Measurements from ENCODE around the gene GBF1. TPM values are rescaled to one million over a fixed set of nuclear protein-coding genes. Genes with fewer than 3 reads are reported as not detected.

GBF1 gene
- total RNA-seq, 1 experiment from 2014 or later = 15.3 TPM

GRCh38 chr10:102399217-102400021 is 154.1 kb downstream of the GBF1 start:
- peak; percentile 85 for DNase-seq (ENCODE audit: low spot score)
- in situ Hi-C loops (cut with HindIII; ENCODE audit: low sequenced_read_pairs) = no loop called here

DNA sequence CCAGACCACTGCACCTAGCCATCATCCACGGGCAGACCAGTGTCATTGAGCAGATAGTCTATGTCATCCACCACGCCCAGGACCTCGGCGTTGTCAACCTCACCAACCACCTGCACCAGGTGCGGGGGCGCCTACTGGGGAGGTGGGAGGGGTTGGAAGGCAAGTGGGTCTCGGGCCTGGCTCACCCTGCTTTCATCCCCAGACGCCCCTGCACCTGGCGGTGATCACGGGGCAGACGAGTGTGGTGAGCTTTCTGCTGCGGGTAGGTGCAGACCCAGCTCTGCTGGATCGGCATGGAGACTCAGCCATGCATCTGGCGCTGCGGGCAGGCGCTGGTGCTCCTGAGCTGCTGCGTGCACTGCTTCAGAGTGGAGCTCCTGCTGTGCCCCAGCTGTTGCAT is 154.7 kb downstream of the GBF1 start:
- in situ Hi-C loops (cut with HindIII; ENCODE audit: low sequenced_read_pairs) = no loop called here
- DNase-seq (ENCODE audit: low spot score) = no peak

- DNase-seq (ENCODE audit: low spot score) = no peak
- in situ Hi-C loops (cut with HindIII; ENCODE audit: low sequenced_read_pairs) = no loop called here
These were observed 155.4 kb downstream of the GBF1 start for GRCh38 chr10:102400598-102401341.

- in situ Hi-C loops (cut with HindIII; ENCODE audit: low sequenced_read_pairs) = no loop called here
- DNase-seq (ENCODE audit: low spot score) = no peak
These were observed 156.0 kb downstream of the GBF1 start for GRCh38 chr10:102401342-102401654.

GRCh38 chr10:102401735-102402511 is 156.6 kb downstream of the GBF1 start:
- DNase-seq (ENCODE audit: low spot score) = no peak
- in situ Hi-C loops (cut with HindIII; ENCODE audit: low sequenced_read_pairs) = no loop called here

GRCh38 chr10:102402512-102402896 is 157.2 kb downstream of the GBF1 start:
- in situ Hi-C loops (cut with HindIII; ENCODE audit: low sequenced_read_pairs) = no loop called here
- no peak for DNase-seq (ENCODE audit: low spot score)

- in situ Hi-C loops (cut with HindIII; ENCODE audit: low sequenced_read_pairs) = no loop called here
- no peak for DNase-seq (ENCODE audit: low spot score)
These were observed 157.8 kb downstream of the GBF1 start for GRCh38 chr10:102403115-102403514.

DNA sequence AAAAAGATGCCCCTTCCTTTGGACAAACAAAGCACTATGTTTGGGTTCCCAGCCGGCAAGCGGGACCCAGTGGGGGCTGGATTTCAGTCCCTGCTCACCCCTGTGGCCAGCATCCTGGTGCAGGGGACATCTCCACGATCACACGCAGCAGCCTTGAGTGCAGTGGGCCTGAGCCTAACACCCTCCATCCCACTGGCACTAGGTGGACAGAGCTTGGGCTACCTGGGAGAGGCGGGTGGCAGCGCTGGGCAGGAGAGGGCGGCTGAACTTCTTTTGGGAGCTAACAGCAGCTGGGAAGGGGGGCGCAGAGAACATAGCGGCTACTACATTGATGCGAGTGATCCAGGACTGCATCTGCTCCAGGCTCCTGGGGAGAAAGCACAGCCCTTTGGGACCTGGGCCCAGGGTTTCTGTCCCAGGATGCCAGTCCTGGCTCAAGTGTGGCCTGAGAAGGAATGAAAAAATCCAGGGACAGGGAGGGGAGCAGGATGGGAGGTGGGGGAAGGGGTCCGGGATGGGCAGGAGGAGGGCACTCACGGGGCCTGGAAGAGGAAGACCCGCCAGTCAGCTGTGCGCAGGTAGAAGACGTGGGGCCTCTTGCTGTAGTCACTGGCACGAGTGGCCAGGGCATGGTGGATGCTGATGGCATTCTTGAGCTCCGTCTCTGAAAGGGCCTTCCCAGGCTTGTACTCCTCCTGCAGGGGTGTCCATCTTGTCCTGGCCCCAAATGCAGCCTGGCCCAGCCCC is 159.2 kb downstream of the GBF1 start:
- in situ Hi-C loops (cut with HindIII; ENCODE audit: low sequenced_read_pairs) = no loop called here
- no peak for DNase-seq (ENCODE audit: low spot score)

- in situ Hi-C loops (cut with HindIII; ENCODE audit: low sequenced_read_pairs) = no loop called here
- DNase-seq (ENCODE audit: low spot score) = no peak
These were observed 159.8 kb downstream of the GBF1 start for GRCh38 chr10:102405108-102405571.

GRCh38 chr10:102405632-102406031 is 160.3 kb downstream of the GBF1 start:
- DNase-seq (ENCODE audit: low spot score) = no peak
- in situ Hi-C loops (cut with HindIII; ENCODE audit: low sequenced_read_pairs) = no loop called here

DNA sequence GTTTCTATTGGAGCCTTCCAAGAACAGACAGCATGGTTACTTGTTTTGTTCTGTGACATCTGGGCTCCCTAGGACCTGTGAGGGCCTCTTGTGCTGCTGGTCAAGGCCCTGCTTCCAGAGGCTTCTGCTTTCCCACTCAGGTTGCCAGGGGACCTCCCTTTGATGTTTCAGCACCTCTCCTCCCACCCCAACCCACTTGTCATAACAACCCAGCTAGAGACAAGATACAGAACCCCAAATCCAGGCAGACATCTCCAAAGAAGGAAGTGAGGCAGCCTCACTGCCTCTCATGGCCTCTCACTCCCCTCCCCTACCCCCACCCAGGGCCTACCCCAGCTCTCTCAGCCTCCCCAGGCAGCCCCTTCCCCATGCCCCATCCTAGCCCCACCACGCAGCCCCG is 161.5 kb downstream of the GBF1 start:
- in situ Hi-C loops (cut with HindIII; ENCODE audit: low sequenced_read_pairs) = no loop called here
- DNase-seq (ENCODE audit: low spot score) = no peak

- DNase-seq (ENCODE audit: low spot score) = no peak
- in situ Hi-C loops (cut with HindIII; ENCODE audit: low sequenced_read_pairs) = no loop called here
These were observed 162.2 kb downstream of the GBF1 start for GRCh38 chr10:102407425-102408130.

GRCh38 chr10:102408131-102408727 is 162.9 kb downstream of the GBF1 start:
- DNase-seq (ENCODE audit: low spot score) = no peak
- in situ Hi-C loops (cut with HindIII; ENCODE audit: low sequenced_read_pairs) = no loop called here

- DNase-seq (ENCODE audit: low spot score) = peak; percentile 24
- in situ Hi-C loops (cut with HindIII; ENCODE audit: low sequenced_read_pairs) = no loop called here
These were observed 163.6 kb downstream of the GBF1 start for GRCh38 chr10:102408728-102409603.

DNA sequence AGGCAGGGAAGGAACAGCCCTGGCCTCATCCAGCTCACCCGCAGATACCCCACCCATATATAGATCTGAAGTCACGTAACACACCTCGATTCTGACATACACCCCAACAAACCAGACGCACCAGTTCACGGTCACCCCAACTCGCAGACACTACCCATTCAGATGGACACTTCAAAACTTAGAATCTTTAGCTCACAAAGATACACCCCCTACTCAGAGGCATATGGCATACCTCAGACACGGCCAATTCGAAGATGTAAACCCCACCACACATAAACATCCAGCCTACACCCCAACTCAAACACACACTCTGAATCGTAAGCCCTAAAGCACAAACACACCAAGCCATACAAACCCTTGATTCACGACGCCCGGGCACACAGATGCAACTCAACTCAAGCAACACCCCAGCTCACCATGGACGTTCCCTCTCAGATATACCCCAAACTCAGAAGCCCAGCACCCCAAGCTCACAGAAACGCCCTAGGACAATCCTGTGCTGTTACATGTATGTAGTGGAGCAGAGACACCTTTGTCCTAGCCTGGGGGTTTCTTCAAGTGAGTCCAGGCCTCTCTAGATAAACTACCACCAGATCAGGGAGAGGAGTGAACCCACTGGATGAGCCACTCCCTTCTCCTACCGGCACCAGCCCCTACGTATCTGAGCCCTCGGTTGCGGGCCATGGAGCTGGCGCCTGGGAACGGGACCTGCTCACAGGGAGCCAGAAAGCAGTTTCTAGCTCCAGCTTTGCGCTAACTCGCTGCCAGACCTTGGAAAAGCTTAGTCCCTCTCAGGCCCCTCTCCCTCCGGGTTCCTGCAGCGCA is 164.5 kb downstream of the GBF1 start:
- no peak for DNase-seq (ENCODE audit: low spot score)
- in situ Hi-C loops (cut with HindIII; ENCODE audit: low sequenced_read_pairs) = no loop called here

DNA sequence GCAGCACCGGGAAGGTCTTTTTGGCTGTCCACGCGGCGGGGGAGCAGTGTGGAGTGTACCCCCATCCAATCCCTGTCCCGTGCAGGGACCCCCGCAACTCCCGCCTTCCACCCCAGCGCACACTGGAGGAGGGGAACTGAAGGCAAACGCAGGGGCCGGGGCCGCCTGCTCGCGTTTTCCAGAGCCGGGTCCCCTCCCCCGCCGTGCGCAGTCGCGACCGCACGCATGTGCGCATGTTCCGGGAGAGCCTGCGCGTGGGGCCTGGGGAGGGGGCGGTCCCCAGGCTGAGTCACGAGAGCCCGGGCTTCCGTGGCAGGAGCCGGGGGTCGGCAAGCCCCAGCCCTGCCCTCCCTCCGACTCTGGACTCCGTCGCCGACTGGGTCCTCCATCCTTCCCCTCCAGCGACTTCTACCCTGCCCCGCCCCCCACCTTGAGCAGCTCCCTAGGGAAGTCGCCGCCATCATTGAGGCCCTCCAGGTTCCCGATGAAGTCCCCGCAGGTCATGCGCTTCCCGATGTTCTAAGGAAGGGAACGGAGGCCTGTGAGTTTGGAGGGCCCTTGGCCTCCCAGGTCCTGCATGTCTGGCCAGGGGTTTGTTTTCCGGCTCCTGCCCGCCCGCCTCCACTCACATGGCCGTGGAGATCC is 165.2 kb downstream of the GBF1 start:
- no peak for DNase-seq (ENCODE audit: low spot score)
- in situ Hi-C loops (cut with HindIII; ENCODE audit: low sequenced_read_pairs) = no loop called here

Measured in G401 (cell line).